Choroid plexus epithelial cell (primary cell): Measurements from ENCODE around the gene CTIF.

Experiments used
- DNase-seq: peaks from one replicate; pipeline ENCODE4 v3.0.0-alpha.2; 2010; ENCODE audit warnings: low read depth
- H3K4me3 ChIP-seq: 2 replicates; pipeline ENCODE4 v1.5.1; 2011; ENCODE audit warnings: low read depth, mild to moderate bottlenecking, control low read depth, low read length, moderate library complexity
- CTCF ChIP-seq: conservative IDR thresholded peaks from 2 replicates; pipeline ENCODE4 v1.5.1; 2011; ENCODE audit warnings: low read depth, mild to moderate bottlenecking, control low read depth, inconsistent platforms, low read length, moderate library complexity

CTIF gene

GRCh38 chr18:48636436-48636835 lies 97.6 kb downstream of the CTIF start:
- no peak for TF ChIP-seq CTCF
- no peak overlapping the region for H3K4me3 ChIP-seq
- no peak for DNase-seq

GRCh38 chr18:48637081-48637990 lies 98.5 kb downstream of the CTIF start:
- TF ChIP-seq CTCF = no peak
- H3K4me3 ChIP-seq = no peak overlapping the region
- DNase-seq = no peak

DNA sequence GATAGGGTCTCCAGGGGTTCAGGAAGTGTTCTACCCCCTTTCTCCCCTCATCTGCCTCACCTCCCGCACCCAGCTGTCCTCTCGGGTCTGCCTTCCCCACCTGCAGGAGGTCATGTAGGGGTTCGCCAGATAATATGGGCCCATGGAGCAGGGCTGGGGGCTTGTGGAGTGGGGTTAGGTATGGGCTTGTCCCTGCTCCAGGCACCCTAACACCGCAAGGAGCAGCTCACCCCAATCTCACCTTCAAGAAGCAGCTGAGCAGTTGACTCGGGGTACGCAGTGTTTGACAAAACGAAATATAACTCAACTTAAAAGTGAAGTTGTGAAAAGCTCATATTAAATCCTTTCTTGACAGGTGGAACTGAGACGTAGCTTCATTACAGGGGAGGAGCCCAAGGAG lies 99.6 kb downstream of the CTIF start:
- TF ChIP-seq CTCF = no peak
- no peak for DNase-seq
- H3K4me3 ChIP-seq = no peak overlapping the region

DNA sequence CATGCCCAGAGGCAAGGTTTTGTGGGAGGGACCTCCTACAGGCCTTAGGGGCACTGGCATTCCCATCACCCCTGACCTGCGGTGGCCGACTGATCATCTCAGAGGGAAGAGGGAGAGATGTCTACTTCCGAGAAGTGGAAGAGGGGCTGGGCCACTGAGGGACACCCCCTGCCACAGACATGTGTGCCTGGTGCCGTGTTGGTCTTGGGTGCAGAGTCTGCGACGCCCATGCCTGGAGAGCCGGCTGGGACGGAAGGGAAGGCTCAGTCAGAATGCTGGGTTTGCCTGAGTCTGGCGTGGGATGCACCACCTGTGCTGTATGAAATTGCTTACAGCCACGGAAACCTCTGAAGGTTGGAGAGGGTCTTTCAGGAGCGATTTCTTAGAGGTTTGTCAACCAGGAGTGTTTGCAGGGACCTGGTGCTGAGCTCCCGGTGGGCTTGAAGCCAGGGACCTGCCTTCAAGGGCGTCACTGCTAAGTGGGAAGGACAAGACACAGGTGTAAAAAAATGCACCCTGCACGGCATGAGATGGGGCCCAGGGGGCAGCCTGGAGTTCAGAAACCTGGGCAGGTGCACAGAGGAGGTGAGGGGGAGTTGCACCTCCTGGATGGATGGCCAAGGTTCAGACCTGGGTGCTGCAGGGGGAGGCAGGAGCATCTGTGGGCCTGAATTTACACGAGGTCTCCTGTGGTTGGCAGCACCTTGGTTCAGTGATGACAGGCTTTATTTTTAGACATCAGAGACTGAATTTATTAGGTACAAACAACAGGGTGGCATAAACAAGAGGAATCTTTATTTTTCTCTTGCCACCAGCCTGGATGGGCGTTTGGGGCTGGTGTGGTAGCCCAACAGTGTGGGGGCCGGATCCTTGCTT lies 100.3 kb downstream of the CTIF start:
- no peak for DNase-seq
- no peak for TF ChIP-seq CTCF

DNA sequence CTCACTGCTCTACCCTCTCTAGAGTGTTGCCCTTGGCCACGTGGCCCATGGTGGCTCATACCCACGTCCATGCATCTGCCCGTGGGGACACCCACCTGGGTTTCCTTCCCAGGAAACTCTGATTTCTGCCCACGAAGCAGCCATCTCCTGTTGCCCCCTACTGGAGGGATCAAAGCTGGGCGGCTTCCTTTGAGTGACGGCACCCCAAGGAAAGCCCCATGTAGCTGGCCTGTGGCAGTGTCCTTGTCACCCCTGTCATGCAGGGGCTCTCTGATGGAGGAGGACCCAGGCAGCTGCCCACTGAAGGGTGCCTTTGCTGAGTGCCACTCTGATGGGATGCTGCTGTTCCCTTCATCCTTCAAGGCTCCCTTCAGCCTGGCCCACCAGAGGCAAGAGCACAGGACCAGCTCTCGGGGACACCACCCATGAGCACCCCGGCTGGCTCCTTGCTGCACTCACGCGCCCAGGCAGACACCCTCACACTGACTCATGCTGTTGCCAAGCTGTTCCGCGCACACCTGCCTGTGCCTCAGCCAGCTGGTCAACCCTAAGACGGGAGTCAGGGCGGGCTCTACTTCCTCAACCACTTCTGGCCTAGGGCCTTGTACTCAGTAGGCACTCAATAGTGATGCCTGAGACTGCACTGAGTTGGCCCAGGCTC lies 101.1 kb downstream of the CTIF start:
- DNase-seq = no peak
- no peak overlapping the region for H3K4me3 ChIP-seq
- TF ChIP-seq CTCF = peak; percentile 59

More for the DNA sequence above, 100.3 kb downstream of the CTIF start:
- no peak overlapping the region for H3K4me3 ChIP-seq

- H3K4me3 ChIP-seq = no peak overlapping the region
- no peak for DNase-seq
- no peak for TF ChIP-seq CTCF
Measured at GRCh38 chr18:48640566-48641270, 101.9 kb downstream of the CTIF start.
